HG03558 (cell line): ENCODE measurements around the gene ITGB5.

Experiments
- ATAC-seq: cut with Tn5 transposase; IDR thresholded peaks from one replicate; pipeline ENCODE4 v1.9.1; 2021; ENCODE audit warnings: moderate number of reproducible peaks; ENCODE audit not compliant: unreplicated experiment; ENCODE audit errors: extremely low read depth

The ITGB5 gene, protein sequence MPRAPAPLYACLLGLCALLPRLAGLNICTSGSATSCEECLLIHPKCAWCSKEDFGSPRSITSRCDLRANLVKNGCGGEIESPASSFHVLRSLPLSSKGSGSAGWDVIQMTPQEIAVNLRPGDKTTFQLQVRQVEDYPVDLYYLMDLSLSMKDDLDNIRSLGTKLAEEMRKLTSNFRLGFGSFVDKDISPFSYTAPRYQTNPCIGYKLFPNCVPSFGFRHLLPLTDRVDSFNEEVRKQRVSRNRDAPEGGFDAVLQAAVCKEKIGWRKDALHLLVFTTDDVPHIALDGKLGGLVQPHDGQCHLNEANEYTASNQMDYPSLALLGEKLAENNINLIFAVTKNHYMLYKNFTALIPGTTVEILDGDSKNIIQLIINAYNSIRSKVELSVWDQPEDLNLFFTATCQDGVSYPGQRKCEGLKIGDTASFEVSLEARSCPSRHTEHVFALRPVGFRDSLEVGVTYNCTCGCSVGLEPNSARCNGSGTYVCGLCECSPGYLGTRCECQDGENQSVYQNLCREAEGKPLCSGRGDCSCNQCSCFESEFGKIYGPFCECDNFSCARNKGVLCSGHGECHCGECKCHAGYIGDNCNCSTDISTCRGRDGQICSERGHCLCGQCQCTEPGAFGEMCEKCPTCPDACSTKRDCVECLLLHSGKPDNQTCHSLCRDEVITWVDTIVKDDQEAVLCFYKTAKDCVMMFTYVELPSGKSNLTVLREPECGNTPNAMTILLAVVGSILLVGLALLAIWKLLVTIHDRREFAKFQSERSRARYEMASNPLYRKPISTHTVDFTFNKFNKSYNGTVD

DNA sequence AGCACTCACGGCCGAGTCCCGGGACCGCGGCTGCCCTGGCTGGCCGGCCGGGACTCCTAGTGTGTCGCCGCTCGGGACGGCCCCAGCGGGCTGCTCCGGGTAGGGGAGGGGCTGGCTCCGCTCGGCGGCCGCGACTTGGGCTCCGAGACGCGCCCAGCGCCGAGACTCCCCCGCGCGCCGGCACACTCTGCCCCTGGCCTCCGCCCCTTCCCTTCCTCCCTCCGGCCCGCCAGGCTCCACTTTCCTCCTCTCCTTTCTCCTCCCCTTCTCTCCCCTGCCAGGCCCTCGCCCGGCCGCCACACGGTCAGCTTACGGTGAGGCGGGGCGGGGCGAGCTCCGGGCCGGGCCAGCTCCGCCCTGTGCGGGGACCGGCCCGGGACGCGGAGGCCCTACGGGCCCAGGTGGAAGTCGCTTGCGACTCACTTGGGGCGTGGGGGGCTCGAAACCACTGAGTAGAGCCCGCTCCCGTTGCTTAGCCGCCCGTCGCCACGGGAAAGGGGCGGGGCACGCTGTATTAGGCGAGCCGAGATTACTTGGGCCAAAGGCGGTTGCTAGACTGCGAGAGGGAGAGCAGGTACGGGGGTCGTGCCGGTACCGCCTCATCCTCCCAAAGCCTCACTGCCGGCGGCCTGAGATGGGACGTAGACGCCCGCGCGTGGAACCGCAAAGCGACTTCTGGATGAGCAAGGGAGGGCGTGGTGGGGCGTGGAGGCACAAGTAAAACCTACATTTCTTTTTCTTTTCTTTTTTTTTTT lies at the start of gene ITGB5:
Gene ITGB5 (minus strand): TSS at position 189 of the 755 bp plus-strand sequence. CDS start 365 bp downstream, outside the sequence.
- ATAC-seq: no peak

DNA sequence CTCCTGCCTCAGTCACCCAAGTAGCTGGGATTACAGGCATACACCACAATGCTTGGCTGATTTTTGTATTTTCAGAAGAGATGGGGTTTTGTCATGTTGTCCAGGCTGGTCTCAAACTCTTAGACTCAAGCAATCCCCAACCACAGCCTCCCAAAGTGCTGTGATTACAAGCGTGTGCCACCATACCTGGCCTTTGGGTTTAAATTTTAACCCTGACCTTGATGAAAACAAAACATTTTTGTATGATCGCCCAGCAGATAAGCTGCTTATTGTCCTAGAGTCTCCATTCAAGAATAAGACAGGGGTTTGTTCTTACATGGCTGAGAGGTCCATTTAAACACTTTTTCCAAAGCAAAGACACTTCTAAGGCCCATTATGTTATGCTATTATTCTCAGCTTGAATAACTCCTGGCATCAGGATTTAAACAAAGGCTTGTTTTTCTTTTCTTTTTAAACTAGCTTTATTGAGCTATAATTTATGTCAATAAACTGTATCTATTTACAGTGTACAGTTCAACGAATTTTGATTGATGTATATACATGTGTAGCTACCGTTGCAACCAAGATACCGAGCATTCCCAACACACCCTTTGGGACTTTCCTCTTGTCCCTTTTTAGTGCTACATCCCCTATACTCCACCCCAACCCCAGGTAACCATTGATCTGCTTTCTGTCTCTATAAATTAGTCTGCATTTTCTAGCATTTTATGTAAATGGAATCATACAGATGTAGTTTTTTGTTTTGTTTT lies 48.8 kb upstream of the ITGB5 start:
- no peak for ATAC-seq

DNA sequence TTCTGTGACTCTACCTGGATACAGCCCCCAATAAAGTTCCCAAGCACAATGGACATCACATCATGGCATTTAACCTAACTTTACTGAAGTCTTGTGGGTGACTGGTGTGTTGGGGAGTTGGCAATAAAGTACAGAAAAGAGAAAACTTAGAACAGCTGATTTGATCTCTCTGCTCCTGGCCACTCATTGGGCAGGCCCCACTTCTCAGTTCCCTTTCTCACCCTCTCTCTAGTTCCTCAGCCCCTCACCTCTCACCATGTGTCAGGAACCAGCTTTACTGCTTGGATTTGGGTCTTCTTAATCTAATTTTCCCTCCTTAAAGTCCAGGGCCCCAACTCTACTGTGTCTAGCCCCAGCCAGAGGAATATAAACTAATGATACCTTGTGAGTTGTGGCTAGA lies 48.1 kb upstream of the ITGB5 start:
- ATAC-seq: no peak

DNA sequence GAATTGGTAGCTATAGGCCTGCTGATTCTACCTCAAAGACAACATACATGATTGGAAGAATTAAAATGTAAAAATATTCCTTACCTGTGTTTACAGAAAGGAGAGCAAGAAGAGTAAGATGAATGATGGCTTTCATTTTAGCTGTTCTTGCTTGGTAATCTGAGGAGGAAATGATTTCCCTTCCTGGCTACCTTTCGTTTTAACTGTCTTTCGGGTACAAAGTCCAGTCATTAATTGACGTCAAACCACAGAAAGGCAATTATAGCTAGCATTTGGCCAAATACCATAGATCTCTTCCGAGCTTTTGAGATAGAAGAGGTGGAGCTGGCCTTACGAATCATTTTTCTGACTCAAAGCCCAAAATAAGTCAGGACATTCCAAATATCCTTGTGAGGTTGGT lies 47.4 kb upstream of the ITGB5 start, which contains the start of gene MUC13:
Gene MUC13 (minus strand): TSS at position 175 of the 400 bp plus-strand sequence. CDS start 39 bp downstream, at position 136.
- ATAC-seq: no peak

DNA sequence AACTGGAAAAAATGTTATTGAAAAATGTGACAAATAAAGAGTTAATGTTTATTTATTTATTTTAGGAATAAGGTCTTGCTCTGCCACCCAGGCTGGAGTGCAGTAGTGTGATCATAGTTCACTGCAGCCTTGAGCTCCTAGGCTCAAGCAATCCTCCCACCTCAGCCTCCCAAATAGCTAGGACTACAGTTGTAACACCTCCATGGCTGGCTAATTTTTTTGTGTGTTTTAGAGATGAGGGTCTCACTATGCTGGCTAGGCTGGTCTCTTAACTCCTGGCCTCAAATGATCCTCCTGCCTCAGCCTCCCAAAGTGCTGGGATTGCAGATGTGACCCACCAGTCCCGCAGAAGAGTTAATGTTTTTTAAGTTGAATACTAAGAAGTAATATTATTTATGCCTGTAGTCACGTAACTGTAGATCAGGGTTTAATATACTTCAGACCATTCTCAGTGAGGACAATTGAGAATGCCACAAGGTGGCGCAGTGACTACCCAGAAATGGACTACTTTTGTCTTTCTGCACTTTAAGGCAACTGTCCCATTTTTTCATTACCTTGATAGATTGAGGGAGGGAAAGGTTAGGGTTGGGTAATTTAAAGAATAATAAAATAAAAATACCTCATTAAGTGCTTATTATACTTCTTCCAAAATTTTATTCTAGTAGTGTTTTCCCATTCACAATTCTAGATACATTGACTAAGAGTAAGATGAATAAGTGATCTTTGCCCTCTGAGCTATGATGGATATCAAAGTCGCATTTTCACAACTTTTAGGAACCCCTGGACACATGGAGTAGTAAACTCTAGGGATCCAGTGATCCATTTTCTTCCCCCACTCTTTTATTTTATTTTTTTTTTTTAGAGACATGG lies 41.4 kb upstream of the ITGB5 start:
- no peak for ATAC-seq

DNA sequence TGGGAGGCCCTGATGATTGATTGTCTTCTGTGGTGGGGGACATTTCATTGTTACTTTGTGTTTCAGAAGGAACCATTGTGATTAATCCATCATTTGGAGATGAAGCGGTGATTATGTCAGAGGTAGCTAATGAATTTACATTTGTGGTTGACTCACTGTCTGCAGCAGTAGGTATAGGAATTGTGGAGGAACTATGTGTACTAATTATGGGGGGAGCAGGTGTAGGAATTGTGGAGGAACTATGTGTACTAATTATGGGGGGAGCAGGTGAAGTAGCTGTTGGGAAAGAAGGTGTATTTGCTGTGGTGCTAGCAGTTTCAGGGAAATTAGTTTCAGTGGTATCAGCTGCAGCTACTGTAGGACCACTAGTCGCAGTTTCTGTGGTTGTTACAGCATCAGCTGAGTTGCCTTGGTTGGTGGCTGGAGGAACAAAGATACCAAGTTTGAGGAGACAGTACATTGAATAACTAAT lies 40.4 kb upstream of the ITGB5 start:
- no peak for ATAC-seq

DNA sequence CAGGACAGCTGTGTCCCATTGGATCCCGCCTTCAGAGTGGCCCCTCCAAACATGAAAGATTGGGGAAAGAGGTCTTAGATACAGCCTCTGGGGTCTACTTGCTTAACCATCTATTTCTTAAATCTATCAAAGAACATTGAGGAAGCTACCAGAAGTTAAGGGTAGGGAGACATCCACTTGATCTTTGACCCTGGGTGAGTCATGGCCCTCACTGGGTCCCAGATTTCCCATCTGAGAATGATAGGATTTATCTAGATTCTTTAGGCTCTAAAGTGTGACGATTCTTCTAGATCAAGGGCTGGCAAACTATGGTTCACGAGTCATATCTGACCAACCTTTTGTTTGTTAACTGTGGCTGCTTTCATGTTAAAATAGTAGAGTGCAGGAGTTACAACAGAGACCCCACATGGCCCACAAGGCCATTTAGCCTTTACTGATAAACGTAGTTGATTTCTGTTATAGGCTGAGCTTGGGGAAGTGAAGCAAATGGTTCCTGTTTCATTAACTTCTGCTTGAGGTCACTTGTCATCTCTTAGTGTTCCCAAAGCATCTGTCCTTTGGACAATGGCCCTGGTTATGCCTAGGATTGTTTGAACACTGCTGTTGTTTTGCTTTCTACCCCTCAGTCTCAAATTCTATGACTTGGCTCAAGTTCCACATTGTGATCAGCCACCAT lies 39.4 kb upstream of the ITGB5 start:
- no peak for ATAC-seq

DNA sequence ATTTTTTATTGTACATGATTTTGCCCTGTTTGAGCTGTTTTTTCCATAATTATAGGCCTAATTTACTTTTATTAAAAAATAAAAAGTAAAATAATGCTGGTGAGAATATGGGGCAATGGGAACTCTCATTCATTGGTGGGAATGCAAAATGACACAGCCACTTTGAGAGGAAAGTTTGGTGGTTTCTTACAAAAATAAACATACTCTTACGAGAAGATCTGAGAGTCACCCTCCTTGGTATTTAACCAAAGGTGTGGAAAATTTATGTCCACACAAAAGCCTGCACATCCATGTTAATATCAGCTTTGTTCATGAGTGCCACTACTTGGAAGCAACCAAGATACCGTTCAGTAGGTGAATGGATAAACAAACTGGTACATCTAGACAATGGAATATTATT lies 37.6 kb upstream of the ITGB5 start:
- no peak for ATAC-seq

DNA sequence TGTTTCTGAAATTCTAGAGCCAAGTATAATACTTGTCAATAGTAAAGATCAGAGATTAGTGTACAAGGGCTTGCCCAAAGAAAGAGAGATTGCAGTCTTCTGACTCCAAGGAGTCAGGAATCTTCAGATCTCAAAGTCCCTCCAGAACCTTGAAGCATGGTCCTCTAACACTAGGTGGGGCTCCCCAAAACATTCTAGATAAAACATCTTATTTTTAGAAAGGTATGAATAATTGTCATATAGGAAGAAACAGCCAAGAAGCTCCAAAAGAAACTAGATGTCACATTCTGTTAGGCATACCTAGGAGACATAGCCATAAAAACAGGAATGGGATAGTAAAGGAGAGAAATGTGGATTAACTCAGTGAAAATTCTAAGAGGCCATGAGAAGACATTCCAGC lies 36.7 kb upstream of the ITGB5 start:
- ATAC-seq: no peak

DNA sequence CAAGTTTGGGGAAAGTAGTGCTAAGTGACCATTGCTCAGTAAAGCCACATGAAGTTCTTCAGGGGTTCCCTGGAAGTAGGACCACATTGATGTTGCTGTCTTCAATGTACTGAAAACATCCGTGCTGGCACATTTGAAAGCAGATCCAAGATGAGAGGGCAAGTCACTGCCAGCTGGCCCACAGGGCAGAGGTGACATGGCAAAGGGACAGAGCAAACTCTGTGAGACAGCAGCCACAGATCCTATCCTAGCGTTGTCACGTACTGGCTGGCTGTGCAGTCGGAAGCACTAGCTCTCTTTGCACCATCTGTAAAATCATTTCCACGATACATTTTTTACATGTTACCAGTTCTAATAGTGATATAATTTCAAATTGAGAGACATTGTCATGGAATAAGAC lies 33.6 kb upstream of the ITGB5 start:
- ATAC-seq: no peak

DNA sequence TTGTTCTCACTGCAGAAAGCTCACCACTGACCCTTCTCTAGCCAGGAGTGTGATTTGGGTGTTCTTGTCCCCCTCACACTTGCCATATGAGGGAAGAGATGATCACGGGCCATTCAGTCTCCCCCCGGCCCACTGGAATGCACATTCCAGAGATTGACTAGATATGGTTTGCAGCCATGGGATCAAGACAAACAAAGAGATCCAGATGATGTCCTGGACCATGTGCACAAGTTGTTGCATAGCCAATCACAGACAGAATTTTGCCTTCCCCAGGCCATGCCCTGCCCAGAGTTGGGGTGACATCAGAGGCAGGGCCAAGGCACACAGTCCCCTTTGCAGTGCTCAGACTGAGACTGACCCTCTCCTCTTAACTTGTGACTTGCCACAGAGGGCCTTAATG lies 32.6 kb upstream of the ITGB5 start:
- ATAC-seq: no peak

DNA sequence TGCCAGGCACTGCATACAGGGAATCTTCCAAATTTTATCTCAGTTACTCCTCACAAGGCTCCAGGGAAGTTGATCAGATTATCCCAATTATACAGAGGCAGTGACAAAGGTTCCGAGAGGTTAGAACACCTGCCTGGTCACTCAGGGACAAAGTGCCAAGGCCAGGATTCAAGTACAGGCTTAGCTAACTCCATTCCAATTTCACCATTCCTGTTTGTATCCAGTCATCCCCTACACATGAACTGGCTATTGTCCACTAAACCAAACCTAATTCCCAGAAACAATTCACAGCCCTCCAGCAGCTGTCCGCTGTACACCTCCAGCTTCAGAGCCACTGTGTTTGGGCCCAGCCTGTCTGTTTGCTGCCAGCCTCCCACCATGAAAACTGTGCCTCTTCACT lies 31.4 kb upstream of the ITGB5 start:
- no peak for ATAC-seq

DNA sequence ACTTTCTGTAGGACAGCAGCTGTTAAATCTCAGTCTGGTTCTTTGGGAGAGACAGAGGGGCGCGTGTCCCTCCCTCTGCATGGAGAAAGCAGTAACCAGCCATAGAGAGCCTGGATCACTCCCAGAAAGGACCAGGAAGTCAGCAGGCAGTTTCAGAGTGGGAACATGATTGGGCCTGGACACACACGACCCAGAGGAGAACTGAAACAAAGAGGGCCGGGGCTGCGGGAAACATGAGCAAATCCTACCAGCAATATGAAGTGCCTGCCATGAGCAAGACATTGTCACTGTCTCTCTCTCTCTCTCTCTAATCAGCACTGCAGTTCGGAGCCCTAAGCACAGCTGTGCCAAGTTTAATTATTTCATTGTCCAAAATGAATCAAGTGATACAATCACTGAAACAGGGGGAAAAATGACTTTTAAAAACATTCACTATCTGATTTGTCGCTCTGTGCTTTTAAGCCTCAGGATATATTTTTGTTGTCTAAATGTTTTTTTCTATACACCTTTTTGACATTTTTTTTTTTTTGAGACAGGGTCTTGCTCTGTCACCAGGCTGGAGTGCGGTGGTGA lies 29.8 kb upstream of the ITGB5 start:
- ATAC-seq: no peak

DNA sequence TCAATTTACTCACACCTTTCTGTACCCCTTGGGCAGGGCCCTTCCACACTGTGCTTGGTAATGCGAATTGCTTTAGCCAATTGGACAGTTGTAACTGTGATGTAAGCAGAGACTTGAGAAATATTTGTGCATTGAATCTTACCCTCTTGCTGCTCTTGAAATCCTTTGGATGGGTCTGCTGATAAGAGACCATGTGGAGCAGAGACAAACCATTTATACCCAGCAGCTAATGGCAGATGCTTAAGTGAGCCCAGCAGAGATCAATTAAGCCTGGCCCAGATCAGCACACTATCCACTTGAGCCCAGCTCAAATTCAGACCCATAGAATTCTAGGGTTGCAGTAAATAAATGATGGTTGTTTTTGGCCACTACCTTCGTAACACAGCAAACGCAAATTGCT lies 28.1 kb upstream of the ITGB5 start:
- no peak for ATAC-seq

DNA sequence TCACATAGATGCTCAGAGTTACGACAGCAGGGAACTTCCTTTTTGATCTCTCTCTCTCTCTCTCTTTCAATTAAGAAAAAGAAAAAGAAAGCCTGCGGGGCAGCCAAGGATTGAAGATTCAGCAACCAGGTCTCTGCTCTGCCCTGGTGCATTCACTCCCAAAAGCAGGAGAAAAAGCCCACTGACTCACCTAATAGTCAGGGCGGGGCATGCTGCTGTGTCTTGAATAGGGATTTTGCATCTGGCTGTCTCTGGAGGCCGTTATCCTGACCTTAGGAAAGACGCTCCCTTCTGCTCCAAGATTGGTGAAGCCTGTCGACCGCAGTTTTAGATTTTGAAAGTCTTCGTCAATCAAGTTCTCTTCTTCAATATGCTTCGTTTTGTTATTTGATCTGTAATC lies 20.8 kb upstream of the ITGB5 start:
- no peak for ATAC-seq

DNA sequence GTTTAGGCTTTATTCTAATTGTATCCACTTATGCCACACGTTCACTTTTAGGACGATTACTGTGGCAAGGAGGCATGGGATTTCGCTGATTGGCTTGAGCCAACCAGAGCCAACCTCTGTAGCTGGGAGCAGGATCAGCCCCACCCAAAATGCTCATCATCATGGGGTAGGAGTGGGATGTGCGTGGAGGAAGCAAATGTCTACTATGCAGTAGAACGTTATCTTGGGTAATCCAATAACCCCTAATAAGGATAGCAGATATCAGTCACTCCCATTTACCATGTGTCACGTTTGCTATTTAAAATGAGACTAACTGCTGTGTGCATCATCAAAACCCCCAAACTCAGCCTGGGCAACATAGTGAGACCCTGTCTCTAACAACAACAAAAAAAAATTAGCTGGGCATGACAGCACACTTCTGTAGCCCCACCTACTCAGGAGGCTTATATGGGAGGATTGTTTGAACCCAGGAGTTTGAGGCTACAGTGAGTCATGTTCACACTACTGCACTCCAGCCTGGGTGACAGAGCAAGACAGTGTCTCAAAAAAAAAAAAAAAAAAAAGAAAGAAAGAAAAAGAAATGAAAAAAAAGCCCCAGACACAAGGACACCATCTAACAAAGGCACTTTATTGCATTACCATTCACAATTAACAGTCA lies 17.8 kb upstream of the ITGB5 start:
- no peak for ATAC-seq
